ENCODE measurements around the gene APOBEC4.
"Not testable (repeated sequence)": the region's sequence is repeated elsewhere in the genome, so short reads cannot be mapped to it uniquely, and the experiment has no call there.

APOBEC4 gene, protein sequence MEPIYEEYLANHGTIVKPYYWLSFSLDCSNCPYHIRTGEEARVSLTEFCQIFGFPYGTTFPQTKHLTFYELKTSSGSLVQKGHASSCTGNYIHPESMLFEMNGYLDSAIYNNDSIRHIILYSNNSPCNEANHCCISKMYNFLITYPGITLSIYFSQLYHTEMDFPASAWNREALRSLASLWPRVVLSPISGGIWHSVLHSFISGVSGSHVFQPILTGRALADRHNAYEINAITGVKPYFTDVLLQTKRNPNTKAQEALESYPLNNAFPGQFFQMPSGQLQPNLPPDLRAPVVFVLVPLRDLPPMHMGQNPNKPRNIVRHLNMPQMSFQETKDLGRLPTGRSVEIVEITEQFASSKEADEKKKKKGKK
- long read RNA-seq, donor 1: 0 reads
- long read RNA-seq, donor 2: 0 reads
- long read RNA-seq, donor 3, partial matches to known transcripts: 0 of 6 reads
- long read RNA-seq, donor 3, other reads (novel, unspliced or antisense): 6 of 6 reads
- long read RNA-seq, donor 4: 0 reads
- long read RNA-seq, donor 5: 0 reads
- long read RNA-seq, donor 6: 0 reads
- long read RNA-seq, donor 7, partial matches to known transcripts: 105 of 112 reads
- long read RNA-seq, donor 7, other reads (novel, unspliced or antisense): 7 of 112 reads
- long read RNA-seq, donor 8: 0 reads

DNA sequence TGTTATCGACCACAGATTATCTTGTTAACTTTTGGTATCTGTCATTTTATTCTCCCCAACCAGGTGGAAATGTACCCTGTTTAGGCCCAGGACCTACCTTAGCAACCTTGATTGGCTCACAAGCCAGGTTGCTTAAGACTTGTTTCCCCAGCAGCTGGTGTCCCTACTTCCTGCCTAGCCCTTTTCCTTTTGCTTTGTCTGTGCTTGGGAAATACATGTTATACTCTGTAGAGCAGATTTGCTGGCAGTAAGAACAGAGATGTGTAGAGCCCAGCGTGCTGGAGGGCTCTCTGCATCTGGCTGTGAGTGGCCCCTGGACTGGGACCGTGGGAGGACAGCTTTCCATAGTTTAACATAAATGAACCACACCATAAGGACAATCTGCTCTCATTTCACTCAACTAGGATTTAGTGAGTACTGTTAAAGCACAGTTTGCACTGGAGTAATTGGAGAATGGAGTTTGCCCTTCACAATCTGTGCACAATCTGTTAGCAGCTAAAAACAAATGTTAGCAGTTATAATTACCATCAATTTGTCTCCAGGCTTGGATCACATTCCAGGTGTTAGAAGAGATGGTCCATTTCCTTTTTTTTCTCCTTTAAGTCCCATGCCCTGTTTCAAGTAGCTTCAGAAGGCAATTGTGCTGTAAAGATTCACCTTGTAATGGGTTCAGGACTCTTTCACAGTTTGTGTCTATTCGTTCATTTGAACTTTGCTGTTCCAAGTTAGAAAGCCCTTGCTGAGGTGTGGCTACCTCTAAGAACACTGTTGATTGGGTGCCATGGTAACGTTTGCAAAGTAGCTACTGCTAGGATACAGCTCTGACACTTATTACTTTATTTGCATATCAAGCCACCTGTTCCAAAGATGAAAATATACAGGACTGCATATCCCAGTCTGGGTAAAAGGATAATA is at the start of gene APOBEC4:
Gene APOBEC4, minus strand, starts transcription at position 770 of the 915 bp plus-strand sequence. CDS start 4,535 bp downstream, outside the sequence.
- DNase-seq: no peak

DNA sequence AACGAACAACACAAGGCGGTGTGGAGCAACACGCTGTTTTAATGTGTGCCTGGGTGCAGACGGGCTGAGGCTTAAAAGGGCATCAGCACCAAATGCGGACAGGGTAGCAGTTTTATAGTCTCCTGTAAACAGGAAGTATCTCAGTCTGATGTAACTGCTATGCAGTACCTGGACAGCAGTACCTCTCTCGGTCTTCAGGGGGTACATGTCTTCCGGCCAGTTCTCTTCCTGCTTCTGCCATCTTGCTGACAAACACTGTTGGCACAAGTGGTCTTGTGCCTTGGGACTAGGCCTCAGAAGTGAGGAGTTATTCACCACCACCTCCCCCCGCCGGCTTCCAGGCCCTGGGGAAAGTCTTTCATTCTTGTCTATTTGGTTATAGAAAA is 49.7 kb upstream of the APOBEC4 start:
- no peak for DNase-seq

DNA sequence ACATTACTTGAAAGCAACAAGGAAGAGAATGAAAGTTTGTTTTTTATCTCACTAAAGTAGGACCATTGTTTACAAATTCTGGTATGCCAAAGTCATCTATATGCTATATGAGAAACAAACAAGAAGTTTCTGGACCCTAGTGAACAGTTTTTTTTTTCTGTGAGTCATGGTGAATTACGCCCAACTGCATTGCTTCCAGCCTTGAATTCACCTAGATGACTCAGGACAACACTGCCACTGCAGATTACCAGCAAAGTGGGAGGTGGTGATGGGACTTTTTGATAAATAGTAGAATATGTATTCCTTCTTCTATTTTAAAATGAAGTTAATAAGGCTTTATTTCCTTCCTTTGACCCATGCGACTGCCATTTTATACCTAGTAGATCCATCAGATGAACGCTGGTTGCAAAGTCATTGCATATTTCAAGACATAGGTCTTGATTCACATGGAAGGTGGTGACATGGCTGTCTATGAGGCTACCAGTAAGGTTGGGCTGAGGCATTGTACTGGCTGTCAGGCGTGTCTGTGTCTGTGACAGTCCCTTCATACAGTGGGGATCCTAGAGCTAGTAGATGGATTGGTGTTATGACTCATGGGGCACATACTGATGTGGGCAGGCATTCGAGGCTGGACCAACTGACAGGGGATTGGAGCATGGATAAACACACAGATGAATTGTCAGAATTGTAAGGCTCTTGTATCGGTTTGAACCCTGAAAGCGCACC is 49.1 kb upstream of the APOBEC4 start:
- no peak for DNase-seq

DNA sequence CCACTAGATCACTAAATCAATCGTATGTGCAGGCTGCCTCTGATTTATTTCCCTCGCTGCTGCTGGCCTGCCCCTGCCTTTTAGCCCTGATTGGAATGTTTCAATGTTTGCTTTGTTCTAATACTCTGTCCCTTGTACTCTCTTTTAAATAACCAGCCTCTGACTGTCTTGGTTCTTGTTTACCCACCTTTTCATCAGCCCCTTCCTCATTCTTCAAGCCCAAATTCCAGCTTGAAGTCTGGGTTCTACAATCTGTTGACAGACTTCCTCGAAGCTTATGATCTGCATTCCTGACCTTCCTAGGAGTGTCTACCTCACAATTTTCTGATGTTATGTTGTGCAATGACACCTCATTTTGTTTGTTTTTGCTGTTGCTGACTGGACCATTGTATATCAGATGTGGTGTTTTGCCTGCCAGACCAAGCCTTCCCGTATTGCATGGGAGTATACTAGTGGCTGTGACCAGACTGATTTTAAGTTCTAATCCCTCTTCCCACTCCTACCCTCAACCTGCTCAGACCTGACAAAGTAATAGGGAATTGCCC is 46.6 kb upstream of the APOBEC4 start:
- no peak for DNase-seq

DNA sequence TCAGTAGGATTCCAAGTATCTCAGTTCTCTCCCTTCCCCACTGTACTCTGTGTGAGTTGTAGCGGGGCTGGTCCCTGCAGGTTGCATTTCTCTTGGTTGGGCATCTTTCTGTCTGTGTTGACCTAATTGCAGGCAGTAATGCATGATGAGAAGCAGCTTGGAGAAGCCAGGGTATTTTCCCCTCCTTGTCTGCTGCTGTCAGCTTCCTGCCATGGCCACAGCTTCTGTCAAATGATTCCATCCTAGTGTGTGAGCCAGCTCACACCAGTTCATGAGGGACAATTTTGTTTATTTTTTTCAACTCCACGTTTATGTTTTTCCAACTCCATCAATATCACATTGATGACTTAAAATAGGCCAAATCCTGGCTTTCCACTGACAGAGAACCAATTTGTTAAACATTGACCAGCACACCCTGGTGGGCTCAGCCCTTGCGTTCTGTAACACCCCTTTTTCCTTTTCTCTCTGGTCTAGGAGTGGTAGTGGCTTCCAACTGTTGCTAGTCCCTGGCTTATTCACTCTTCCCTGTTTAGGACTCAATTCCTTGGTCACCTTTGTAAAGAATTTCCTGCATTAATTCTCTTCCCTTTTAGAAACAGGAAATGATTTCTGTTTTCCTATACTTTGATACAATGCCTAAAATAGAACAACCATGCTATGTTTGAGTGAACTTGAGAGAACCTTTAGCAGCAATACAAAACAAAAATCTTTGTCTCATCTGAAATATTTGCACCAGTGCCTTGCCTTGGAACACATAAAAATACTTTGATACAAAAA is 44.9 kb upstream of the APOBEC4 start:
- DNase-seq: no peak

DNA sequence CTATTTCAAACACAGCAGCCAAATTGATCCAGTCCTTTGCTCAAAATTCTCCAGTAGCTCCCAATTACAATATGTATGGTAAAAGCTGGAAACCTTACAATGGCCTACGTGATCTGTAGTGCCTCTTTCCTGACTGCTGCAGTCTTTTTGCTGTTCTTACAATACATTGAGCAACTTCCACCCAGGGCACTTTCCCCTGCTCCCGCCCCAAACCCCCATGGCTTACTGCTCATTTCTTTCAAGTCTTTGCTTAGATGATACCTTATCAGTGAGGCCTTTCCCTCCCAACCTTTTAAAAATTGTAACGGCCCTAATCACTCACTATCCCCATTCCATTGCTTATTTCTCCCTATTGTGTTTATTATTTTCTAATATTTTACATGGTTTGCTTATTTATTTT is 43.9 kb upstream of the APOBEC4 start:
- DNase-seq: no peak

DNA sequence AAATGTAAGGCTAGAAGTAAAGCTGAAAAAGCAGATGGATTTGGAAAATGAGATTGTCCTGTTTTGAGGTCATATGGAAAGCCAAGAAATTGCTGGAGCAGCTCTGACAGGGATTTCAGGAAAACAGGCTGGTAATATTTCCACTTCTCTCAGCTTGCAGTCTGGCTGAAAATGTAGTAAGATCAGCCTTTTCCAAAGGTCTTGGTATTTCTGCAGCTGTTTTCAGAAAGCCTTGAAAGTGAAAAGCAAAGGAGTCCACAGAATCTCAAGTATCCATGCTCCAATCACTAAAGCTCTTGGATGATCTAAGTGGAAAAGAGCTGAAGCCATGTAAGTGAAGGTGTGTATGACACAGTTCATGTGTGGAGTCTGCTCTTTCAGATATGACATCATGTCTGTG is 41.6 kb upstream of the APOBEC4 start:
- no peak for DNase-seq

DNA sequence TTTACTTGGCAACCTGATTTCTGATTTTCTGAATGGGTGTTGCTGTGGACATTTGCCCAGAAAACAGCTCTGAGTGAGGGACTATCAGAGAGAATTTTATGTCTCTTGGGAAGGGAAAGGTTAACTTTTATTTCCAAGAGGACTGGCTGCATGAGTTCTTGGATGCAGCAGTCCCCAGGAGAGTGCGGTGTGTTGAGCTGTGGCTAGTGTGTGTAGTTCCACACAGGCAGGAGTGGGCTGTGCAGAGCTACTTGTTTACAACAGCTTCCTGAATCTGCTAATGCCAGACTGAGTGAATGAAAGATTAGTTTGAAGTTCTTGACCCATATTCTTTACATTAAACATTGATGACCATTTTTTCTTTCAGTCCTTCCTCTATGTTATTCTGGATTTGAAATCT is 41.0 kb upstream of the APOBEC4 start:
- no peak for DNase-seq

DNA sequence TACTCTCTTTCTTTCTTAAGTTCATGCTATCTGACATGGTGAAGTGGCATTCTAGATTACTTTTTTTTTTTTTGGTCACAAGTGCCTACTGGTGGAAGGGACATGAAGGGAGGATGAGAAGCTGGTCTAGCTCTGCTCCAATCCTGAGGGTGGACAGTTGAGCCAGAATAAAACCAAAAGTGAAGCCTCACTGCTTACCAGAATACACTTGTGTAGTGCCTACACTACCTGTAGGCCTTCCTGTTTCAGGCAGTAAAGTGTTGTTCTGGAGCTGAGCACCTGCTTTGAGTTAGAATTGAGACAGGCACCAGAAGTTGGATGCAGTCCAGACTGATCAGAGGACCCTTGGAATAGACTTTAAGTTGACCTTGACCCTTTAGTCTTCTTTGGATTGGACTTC is 40.4 kb upstream of the APOBEC4 start:
- no peak for DNase-seq

DNA sequence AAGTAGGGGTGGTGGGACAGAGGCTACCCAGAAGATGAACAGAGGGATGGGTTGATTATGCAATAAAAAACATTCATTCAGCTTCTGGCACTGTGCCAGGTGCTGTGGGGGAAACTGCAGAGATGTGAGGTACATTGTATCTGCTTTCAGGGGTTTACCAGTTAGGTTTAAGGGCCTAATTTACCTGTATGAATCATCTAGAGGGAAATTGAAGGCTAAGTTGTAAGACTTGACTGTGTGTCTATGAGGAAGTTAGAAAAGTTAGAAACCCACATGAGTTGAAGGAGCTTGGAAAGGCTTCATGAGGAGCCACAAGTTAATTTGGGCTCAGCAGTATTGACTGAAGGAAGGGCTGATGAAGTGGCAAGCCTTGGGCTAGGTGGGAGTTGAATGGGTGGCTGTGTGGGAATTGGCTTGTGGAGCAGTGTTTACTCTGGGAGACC is 36.7 kb upstream of the APOBEC4 start:
- no peak for DNase-seq

DNA sequence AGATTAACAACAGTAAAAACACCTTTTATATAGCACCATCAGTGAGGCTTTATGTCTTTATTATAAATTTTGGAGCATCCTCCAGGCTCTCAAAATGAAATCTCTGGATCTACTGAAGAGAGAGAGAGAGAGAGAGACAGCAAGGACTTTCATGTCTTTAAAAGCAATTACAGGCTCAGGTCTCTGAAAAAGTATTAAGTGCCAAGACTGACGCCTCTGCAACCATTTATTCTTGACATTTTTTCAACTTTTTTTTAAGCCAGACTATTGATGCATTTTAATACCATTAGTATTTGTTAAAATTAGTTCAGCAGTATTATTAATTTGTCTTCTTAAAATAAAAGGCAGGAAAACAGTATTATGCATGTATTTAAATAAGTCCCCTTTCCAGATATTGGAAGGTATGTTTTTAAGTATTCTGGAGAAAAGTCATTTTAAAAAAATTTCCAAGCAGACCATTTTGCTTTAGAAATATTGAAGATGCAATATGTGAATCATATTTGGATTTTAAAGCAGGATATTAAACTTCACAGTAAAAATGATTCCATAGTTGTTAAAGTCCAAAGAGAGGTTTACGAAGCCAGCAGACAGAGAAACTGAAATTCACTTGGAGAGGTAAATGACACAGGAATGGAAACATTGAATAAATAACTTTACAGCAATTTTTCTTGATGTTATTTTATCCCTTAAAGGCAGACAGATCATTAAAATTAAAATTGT is 35.4 kb upstream of the APOBEC4 start:
- no peak for DNase-seq

DNA sequence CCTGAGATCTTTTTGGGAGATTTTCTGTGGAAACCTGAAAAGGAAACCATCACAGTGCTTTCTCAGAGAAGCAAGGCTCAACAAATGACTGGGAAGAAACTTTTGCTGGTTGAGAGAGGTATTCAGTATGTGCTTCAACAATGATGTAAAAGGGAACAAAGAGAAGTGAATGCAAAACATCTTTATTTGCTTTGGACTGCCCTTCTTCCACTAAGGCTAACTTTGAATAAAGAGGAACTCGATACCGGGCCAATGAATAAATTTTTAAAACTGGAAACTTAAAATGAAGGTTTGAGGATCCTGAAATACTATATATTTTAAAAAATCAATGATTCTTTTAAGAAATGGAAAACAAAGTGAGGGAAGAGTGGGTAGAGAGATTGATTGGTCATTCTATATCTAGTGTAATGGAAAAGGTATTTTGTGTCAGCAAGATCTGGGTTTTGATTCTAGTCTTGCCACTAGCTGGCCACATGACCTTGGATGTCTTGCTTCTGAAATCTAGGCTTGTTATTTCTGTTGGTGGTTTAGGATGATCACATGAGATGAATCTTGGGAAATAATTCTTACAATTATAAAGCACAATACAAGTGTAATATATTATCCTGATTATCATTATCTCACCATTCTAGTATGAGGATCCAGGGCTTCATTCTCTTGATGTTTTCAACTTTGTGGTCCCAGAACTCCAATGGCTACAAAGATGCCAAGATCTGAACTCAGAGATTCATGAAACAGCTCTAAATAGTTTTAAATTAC is 34.6 kb upstream of the APOBEC4 start:
- no peak for DNase-seq

DNA sequence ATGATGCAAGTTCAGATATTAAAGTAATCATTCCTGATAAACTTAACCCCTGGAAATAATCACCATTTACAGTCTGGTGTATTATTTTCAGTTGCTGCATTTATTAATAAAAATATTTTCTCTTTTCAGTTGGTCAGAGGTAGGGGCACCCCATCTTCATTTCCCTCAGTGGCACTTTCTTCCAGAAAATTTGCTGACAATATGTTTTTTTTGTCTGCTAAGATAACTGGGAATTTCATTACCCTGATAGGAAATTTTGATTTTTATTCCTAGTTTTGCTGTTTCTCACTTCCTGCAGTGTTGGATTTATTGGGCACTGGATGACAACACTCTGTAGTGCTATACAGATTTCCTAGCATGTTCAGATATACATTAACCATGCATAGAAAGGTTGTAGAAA is 33.1 kb upstream of the APOBEC4 start:
- no peak for DNase-seq

DNA sequence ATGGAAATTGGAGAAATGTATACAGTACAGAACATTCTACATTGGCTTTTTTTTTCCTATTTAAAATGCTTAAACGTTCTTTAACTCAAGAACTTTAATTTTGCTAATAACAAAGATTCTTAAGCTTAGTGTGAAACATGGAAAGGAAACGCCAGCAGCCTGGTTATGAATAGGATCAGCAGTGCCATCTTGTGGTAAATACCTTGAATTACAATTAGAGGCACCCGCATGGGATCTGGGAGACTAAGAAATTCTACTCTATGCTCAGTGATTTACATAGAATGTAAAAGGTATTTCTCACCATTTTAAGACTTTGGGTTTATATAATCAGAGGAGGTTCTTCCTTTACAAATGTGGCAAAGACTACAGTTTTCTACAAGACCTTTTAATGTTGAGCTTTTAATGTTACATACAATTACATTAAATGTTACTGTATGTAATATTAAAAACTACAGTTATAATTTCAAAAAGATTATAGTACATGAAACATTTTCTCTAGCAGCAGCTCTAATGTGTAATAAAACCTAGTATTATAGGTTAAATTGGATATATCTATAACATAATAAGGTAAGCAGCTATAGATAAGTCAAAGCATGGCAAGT is 32.1 kb upstream of the APOBEC4 start:
- DNase-seq: no peak

DNA sequence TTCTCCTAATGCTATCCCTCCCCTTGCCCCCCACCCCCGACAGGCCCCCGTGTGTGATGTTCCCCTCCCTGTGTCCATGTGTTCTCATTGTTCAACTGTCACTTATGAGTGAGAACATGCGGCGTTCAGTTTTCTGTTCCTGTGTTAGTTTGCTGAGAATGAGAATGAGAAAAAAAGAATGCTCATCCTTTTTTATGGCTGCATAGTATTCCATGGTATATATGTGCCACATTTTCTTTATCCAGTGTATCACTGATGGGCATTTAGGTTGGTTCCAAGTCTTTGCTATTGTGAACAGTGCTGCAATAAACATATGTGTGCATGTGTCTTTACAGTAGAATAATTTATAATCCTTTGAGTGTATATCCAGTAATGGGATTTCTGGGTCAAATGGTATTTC is 26.2 kb upstream of the APOBEC4 start:
- not testable (repeated sequence) for DNase-seq

DNA sequence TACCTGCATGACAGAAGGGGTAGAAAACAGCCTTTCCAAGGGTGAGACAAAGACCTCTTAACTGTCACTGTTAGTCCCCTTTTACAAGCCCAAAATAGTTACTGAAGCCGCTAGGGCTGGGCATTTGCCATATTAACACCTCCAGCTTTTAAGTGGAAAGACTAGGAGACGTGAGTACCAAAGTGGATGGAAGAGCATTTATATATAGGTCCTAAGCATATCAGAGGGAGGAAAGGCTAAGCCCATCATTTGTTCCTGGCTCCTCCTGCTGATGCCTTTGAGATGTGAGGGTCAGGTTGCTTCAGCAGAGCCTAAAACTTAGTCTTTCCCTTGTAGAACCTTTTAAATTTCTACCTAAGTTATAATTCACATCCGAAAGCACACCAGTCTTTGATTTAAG is 25.7 kb upstream of the APOBEC4 start:
- no peak for DNase-seq

DNA sequence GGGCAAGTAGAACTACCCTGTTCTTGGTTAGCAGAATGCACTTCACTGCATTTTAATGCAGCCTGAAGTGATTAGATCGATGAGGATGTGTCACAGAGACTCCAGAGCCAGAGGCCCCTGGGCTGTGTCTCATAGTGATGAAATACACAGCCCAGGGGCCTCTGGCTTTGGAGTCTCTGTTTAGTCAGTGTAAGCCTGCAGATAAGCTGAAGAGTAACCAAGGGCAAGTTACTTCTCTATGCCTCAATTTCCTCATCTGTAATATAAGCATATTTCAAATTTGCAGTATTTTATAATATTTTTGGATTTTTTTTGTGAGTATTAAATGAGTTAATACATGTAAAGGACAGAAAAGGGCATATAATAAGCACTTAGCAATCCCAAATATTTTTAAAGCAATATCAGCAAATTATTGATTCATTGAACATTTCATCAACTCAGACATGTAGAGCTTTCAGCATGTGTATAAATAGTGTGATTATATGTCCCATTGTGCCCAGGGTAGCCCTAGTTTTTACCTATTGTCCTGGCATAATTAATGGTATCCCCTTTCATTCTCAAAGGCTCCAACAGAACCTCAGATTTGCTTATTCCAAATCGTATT is 23.6 kb upstream of the APOBEC4 start:
- no peak for DNase-seq

DNA sequence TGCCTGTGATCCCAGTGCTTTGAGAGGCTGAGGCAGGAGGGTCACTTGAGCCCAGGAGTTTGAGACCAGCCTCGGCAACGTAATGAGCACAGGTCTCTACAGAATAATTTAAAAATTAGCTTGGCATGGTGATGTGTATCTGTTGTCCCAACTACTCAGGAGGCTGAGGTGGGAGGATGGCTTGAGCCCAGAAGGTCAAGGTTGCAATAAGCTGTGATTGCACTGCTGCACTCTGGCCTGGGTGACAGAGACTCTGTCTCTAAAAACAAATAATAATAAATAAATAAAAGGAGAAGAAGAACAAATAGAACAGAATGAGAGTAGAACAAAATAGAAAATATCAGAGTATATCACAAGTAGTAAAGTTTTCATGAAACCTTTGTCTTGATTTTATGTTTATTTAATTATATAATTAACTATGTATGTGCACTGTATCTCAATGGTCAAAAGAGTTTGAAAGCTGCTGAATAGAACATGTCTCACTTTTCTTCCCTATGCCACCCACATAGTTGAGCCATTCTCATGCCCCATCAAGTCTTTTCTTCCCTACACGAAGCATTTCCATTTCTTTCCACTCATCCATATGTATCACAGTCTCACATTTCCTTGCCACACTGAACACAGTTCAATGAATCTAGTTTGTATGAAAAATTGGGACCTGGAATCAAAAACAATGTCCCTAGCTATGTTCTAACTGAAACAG is 22.9 kb upstream of the APOBEC4 start:
- no peak for DNase-seq

Measured in right kidney (tissue), 9 donors.